CD8-positive, alpha-beta memory T cell (primary cell): Measurements from ENCODE around the gene ABCB1. TPM values are rescaled to one million over a fixed set of nuclear protein-coding genes. Genes with fewer than 3 reads are reported as not detected.
A peak's percentile ranks its signal among the peaks of the same experiment; 100 is the strongest.

Source experiments
- CTCF ChIA-PET: fragments of 350-600 bp; sonication (Branson Sonifier 250); formaldehyde crosslinking; loops from one replicate; lab custom pipeline; 2021; ENCODE audit warnings: antibody characterized with exemption; lab: Charles Lee
- POLR2A ChIA-PET: fragments of 350-600 bp; sonication (Branson Sonifier 250); formaldehyde crosslinking; loops from one replicate; lab custom pipeline; 2021; ENCODE audit warnings: antibody characterized with exemption; lab: Charles Lee
- DNase-seq, 5 donors: peaks; one replicate each; pipeline versions ENCODE4 v3.0.0 to v3.0.0-alpha.2; 2020 to 2022; ENCODE audit warnings: mixed read lengths in 1 of 5
- H3K27ac ChIP-seq: one replicate; pipeline ENCODE4 v1.7.0; 2013; ENCODE audit warnings: low read depth, mild to moderate bottlenecking, low read length, moderate library complexity
- H3K27me3 ChIP-seq: 2 replicates; pipeline ENCODE4 v1.7.0; 2013; ENCODE audit warnings: low read length, mild to moderate bottlenecking; ENCODE audit not compliant: insufficient read depth, poor library complexity, severe bottlenecking
- H3K36me3 ChIP-seq: 2 replicates; pipeline ENCODE4 v1.7.0; 2013; ENCODE audit warnings: mild to moderate bottlenecking, low read length, moderate library complexity; ENCODE audit not compliant: insufficient read depth
- H3K4me1 ChIP-seq: 2 replicates; pipeline ENCODE4 v1.7.0; 2013; ENCODE audit warnings: mild to moderate bottlenecking, low read length, moderate library complexity; ENCODE audit not compliant: insufficient read depth
- H3K4me3 ChIP-seq: 2 replicates; pipeline ENCODE4 v1.7.0; 2013; ENCODE audit warnings: mild to moderate bottlenecking, low read length
- H3K9me3 ChIP-seq: 2 replicates; pipeline ENCODE4 v1.7.0; 2013; ENCODE audit warnings: mild to moderate bottlenecking, low read length
- H3K27ac Mint-ChIP-seq, 8 donors: one replicate each; pipeline ENCODE4 v1.8.0; 2020 to 2021; ENCODE audit warnings: mixed read lengths in 8 of 8, mild to moderate bottlenecking in 6 of 8, inconsistent platforms in 3 of 8, moderate library complexity in 3 of 8
- H3K27me3 Mint-ChIP-seq, 2 donors: one replicate each; pipeline ENCODE4 v1.8.0; 2020 to 2021; ENCODE audit warnings: mixed read lengths in 2 of 2, mild to moderate bottlenecking in 1 of 2, moderate library complexity in 1 of 2
- H3K36me3 Mint-ChIP-seq, 3 donors: one replicate each; pipeline ENCODE4 v1.8.0; 2020 to 2021; ENCODE audit warnings: mixed read lengths in 3 of 3, inconsistent platforms in 1 of 3, mild to moderate bottlenecking in 1 of 3
- H3K4me1 Mint-ChIP-seq, 3 donors: one replicate each; pipeline ENCODE4 v1.8.0; 2020 to 2021; ENCODE audit warnings: mixed read lengths in 3 of 3, inconsistent platforms in 1 of 3, mild to moderate bottlenecking in 1 of 3
- H3K4me3 Mint-ChIP-seq, 7 donors: one replicate each; pipeline ENCODE4 v1.8.0; 2020 to 2021; ENCODE audit warnings: mixed read lengths in 7 of 7, mild to moderate bottlenecking in 6 of 7, moderate library complexity in 4 of 7, inconsistent platforms in 2 of 7
- H3K9me3 Mint-ChIP-seq, 5 donors: one replicate each; pipeline ENCODE4 v1.8.0; 2020 to 2022; ENCODE audit warnings: mixed read lengths in 5 of 5, mild to moderate bottlenecking in 3 of 5, moderate library complexity in 2 of 5, inconsistent platforms in 1 of 5
- polyA plus RNA-seq: library from polyadenylated mRNA; unstranded; fragments of 300-500 nt; fragmentation: Illumina TruSeq; gene quantifications from one replicate; pipeline ENCODE4 v1.2.3, GENCODE V29; 2021
- total RNA-seq, 2 experiments: library from RNA; stranded (reverse); gene quantifications; one replicate each; pipeline ENCODE4 v1.2.3, GENCODE V29; 2021

The ABCB1 gene
- total and polyA plus RNA-seq, 3 experiments from 2014 or later: 17.0 to 44.7 (median 22.2) TPM

GRCh38 chr7:87510411-87510875 is 90.2 kb downstream of the ABCB1 start:
- Histone ChIP-seq H3K36me3 (no peaks in the 10 kb centered on the region), H3K9me3 (no peaks in the 10 kb centered on the region), H3K27me3 (no peaks in the 10 kb centered on the region), H3K27ac (no peak overlapping the region), H3K4me1 (no peaks in the 10 kb centered on the region), H3K4me3 (no peak overlapping the region)
- peaks cover 0 to 1% of the 10 kb centered on the region in 2 donors for H3K27me3 Mint-ChIP-seq
- H3K9me3 Mint-ChIP-seq: no peaks in the 10 kb centered on the region
- H3K4me3 Mint-ChIP-seq: no peak overlapping the region
- ChIA-PET CTCF (no interaction called here), POLR2A (no interaction called here)
- DNase-seq: no peak
- H3K36me3 Mint-ChIP-seq: peaks cover 5 to 77% (median 8%) of the 10 kb centered on the region in 3 donors
- H3K4me1 Mint-ChIP-seq: peaks cover 5 to 8% (median 6%) of the 10 kb centered on the region in 3 donors
- peak overlapping the region in 5 of 8 donors; percentile 3 to 81 (median 51) for H3K27ac Mint-ChIP-seq

DNA sequence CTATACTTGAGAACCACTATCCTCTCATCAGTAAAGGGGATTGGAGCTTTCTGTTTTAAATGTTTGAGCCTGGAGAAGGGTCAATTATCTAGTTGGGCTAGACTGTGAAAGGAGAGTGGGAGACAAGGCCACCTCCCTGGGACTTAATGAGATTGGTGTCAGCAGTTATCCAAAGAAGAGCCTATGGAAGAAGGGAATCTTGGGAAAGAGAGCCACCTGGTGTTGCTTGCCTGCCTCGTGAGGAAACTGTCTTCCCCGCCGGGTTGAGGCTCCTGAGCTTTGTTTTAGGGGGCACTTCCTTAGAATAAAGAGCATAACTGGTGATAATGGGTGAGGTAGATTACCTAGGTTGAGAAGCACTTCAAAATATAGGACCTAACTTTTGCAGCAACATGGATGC is 93.2 kb downstream of the ABCB1 start:
- Histone ChIP-seq H3K36me3 (no peaks in the 10 kb centered on the region), H3K27me3 (no peaks in the 10 kb centered on the region), H3K4me3 (no peak overlapping the region), H3K4me1 (no peaks in the 10 kb centered on the region), H3K9me3 (no peaks in the 10 kb centered on the region), H3K27ac (no peak overlapping the region)
- H3K36me3 Mint-ChIP-seq: peaks cover 0 to 66% (median 0%) of the 10 kb centered on the region in 3 donors
- H3K4me1 Mint-ChIP-seq: peaks cover 5 to 8% (median 6%) of the 10 kb centered on the region in 3 donors
- POLR2A ChIA-PET: no interaction called here
- no peak overlapping the region for H3K4me3 Mint-ChIP-seq
- peaks cover 0 to 1% of the 10 kb centered on the region in 2 donors for H3K27me3 Mint-ChIP-seq
- CTCF ChIA-PET: no interaction called here
- DNase-seq: no peak
- no peaks in the 10 kb centered on the region for H3K9me3 Mint-ChIP-seq
- peak overlapping the region in 4 of 8 donors; percentile 3 to 47 (median 36) for H3K27ac Mint-ChIP-seq

DNA sequence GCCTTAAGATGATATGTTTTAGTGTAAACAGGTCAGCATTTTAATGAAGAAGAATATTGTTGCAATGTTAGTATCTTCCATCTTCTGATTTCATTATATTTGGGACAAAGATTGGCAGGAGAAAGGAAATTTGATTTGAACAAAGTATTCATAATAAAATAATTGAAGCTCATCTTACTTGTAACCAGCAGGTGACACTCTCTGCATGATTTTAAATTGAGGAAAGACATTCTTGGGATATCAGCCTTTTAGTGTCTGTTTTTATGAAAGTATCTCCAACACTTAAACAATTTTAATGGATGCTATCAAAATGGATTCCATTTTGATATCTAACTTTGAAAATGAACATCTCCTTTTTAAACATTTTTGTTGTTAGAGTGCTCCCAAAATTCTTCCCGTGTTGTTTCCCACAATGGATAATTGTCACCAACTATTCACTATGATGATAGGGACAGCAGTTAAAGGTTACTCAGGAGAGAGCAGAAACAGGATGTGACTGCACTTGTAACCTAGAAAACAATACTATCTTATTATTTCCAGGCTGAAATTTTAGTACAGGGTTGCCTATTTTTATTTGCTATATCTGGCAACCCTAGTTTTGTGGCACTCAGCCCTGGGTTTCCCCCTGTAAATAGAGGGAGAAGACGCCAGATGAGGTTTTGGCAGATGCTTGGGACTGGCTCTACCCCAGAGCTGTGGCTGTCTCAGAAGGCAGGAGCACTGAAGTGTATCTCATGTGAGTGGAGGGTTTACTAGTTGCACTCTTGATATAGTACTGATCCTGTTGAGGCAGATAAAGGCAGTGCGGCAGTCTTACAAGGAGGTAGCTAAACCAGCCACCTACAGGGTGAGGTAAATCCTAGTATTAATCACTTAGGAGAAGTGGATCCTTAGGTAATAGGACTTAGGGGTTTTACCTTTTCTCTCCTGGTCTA is 94.2 kb downstream of the ABCB1 start:
- no peak for DNase-seq
- Mint-ChIP-seq H3K4me1 (peaks cover 5 to 8% (median 6%) of the 10 kb centered on the region in 3 donors), H3K36me3 (peaks cover 0 to 64% (median 0%) of the 10 kb centered on the region in 3 donors), H3K9me3 (no peaks in the 10 kb centered on the region), H3K27ac (peak overlapping the region in 2 of 8 donors; percentile 3 to 70), H3K4me3 (no peak overlapping the region), H3K27me3 (peaks cover 0 to 1% of the 10 kb centered on the region in 2 donors)
- Histone ChIP-seq H3K36me3 (no peaks in the 10 kb centered on the region), H3K27ac (no peak overlapping the region), H3K27me3 (no peaks in the 10 kb centered on the region), H3K4me3 (no peak overlapping the region), H3K4me1 (no peaks in the 10 kb centered on the region), H3K9me3 (no peaks in the 10 kb centered on the region)
- ChIA-PET CTCF (interaction anchor here (1.0 to 1.8 kb wide), 2 partner anchors 8 to 380 kb away, joined by 3 to 6 read pairs; no protein-coding TSS in a partner anchor), POLR2A (no interaction called here)

DNA sequence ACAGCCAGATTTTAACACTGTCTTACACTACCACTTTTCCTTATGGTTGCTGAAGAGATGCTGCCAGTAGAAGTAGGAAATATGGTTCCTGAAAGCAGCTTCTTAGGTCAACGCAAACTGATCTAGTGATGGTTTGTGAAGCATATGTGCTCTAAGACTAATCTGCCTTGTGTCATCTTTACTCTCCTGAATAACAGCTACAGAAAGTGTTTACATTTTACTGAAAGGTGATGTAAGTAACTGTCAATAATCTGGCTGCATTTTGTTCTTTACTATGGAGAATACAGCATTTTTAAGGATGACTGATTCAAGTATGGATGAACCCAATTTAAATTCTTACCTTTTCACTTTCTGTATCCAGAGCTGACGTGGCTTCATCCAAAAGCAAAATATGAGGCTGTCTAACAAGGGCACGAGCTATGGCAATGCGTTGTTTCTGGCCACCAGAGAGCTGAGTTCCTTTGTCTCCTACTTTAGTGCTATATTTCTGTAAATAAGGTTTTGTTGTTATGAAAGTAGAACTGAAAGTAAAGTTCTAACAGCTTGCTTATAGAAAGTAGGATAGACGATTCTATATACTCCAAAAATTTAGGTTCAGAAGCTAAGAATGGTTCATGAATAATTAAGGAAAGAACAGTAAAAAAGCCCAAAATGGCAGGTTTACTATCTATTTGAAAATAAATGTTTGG is 95.0 kb downstream of the ABCB1 start:
- Histone ChIP-seq H3K27ac (no peak overlapping the region), H3K36me3 (no peaks in the 10 kb centered on the region), H3K4me3 (no peak overlapping the region), H3K27me3 (no peaks in the 10 kb centered on the region), H3K4me1 (no peaks in the 10 kb centered on the region), H3K9me3 (no peaks in the 10 kb centered on the region)
- Mint-ChIP-seq H3K27me3 (peaks cover 0 to 3% of the 10 kb centered on the region in 2 donors), H3K27ac (no peak overlapping the region), H3K36me3 (peaks cover 4 to 62% (median 5%) of the 10 kb centered on the region in 3 donors), H3K9me3 (no peaks in the 10 kb centered on the region), H3K4me3 (no peak overlapping the region), H3K4me1 (peaks cover 2 to 3% (median 2%) of the 10 kb centered on the region in 3 donors)
- no peak for DNase-seq
- CTCF ChIA-PET: interaction anchor here (1.0 to 1.8 kb wide), 2 partner anchors 9 to 381 kb away, joined by 3 to 6 read pairs; no protein-coding TSS in a partner anchor
- POLR2A ChIA-PET: no interaction called here

DNA sequence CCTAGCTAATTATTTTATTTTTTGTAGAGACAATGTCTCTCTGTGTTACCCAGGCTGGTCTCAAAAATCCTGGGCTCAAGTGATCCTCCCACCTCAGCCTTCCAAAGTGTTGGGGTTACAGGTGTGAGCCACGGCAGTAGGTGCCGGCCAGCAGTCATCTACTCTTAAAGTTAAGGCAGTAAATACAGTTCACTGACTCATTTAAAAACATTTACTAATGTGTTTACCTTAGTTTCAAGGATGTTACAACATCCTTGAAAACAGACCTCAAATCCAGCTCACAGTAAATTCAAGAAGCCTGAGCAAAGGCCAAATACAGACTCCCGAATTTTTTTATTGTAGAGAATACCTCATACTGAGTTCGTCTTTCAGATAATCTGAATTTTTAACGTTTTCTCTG is 95.6 kb downstream of the ABCB1 start:
- Histone ChIP-seq H3K9me3 (no peaks in the 10 kb centered on the region), H3K4me1 (no peaks in the 10 kb centered on the region), H3K4me3 (no peak overlapping the region), H3K27ac (no peak overlapping the region), H3K36me3 (no peaks in the 10 kb centered on the region), H3K27me3 (no peaks in the 10 kb centered on the region)
- POLR2A ChIA-PET: no interaction called here
- Mint-ChIP-seq H3K27me3 (peaks cover 0 to 3% of the 10 kb centered on the region in 2 donors), H3K36me3 (peaks cover 4 to 59% (median 11%) of the 10 kb centered on the region in 3 donors), H3K9me3 (no peaks in the 10 kb centered on the region), H3K4me1 (no peaks in the 10 kb centered on the region), H3K27ac (peak overlapping the region in 1 of 8 donors; percentile 66), H3K4me3 (no peak overlapping the region)
- CTCF ChIA-PET: interaction anchor here (1.8 kb wide), 1 partner anchor 382 kb away, joined by 6 read pairs; no protein-coding TSS in a partner anchor
- no peak for DNase-seq

- H3K4me3 ChIP-seq: no peak overlapping the region
- H3K4me3 Mint-ChIP-seq: no peak overlapping the region
- ChIA-PET CTCF (no interaction called here), POLR2A (no interaction called here)
- H3K9me3 Mint-ChIP-seq: peaks cover 0 to 1% (median 0%) of the 10 kb centered on the region in 5 donors
- H3K36me3 Mint-ChIP-seq: peaks cover 4 to 11% (median 8%) of the 10 kb centered on the region in 3 donors
- peaks cover 0 to 2% of the 10 kb centered on the region in 2 donors for H3K27me3 Mint-ChIP-seq
- no peaks in the 10 kb centered on the region for H3K4me1 ChIP-seq
- no peaks in the 10 kb centered on the region for H3K36me3 ChIP-seq
- H3K27ac Mint-ChIP-seq: no peak overlapping the region
- no peaks in the 10 kb centered on the region for H3K9me3 ChIP-seq
- H3K4me1 Mint-ChIP-seq: no peaks in the 10 kb centered on the region
- H3K27me3 ChIP-seq: no peaks in the 10 kb centered on the region
- H3K27ac ChIP-seq: no peak overlapping the region
- no peak for DNase-seq
These were observed 101.2 kb downstream of the ABCB1 start for GRCh38 chr7:87499494-87499893.

GRCh38 chr7:87498893-87499292 is 101.8 kb downstream of the ABCB1 start:
- peaks cover 4 to 11% (median 6%) of the 10 kb centered on the region in 3 donors for H3K36me3 Mint-ChIP-seq
- POLR2A ChIA-PET: no interaction called here

More at GRCh38 chr7:87498893-87499292, 101.8 kb downstream of the ABCB1 start:
- H3K4me1 ChIP-seq: no peaks in the 10 kb centered on the region
- no peaks in the 10 kb centered on the region for H3K9me3 ChIP-seq
- H3K4me3 Mint-ChIP-seq: no peak overlapping the region
- no peaks in the 10 kb centered on the region for H3K4me1 Mint-ChIP-seq
- H3K27ac ChIP-seq: no peak overlapping the region
- no peaks in the 10 kb centered on the region for H3K36me3 ChIP-seq
- CTCF ChIA-PET: no interaction called here
- H3K27me3 Mint-ChIP-seq: peaks cover 0 to 2% of the 10 kb centered on the region in 2 donors
- no peak for DNase-seq
- H3K9me3 Mint-ChIP-seq: peaks cover 0 to 1% (median 0%) of the 10 kb centered on the region in 5 donors
- H3K4me3 ChIP-seq: no peak overlapping the region
- peak overlapping the region in 1 of 8 donors; percentile 79 for H3K27ac Mint-ChIP-seq
- no peaks in the 10 kb centered on the region for H3K27me3 ChIP-seq
